Spleen (tissue), 13 donors: ENCODE measurements around the gene EDNRA. TPM values are rescaled to one million over a fixed set of nuclear protein-coding genes. Genes with fewer than 3 reads are reported as not detected.
"Not testable (repeated sequence)": the region's sequence is repeated elsewhere in the genome, so short reads cannot be mapped to it uniquely, and the experiment has no call there.

Experiments
- DNase-seq: peaks from one replicate; pipeline ENCODE4 v3.0.0-alpha.2; 2020
- H3K27ac ChIP-seq, 8 donors: fragments of 200-600 bp; sonication (generic) in 7 of 8; 1 replicate in 4 of 8; 2 replicates in 4 of 8; pipeline versions ENCODE4 v1.5.0 to v1.8.0; 2016 to 2021; ENCODE audit warnings: inconsistent platforms in 4 of 8, mild to moderate bottlenecking in 4 of 8, moderate library complexity in 1 of 8
- H3K27me3 ChIP-seq, 7 donors: fragments of 200-600 bp; sonication (generic) in 6 of 7; replicated peaks in 1 of 7; 1 replicate in 4 of 7; 2 replicates in 3 of 7; pipeline versions ENCODE4 v1.5.0 to v1.8.0; 2016 to 2021; ENCODE audit warnings: inconsistent platforms in 3 of 7, mild to moderate bottlenecking in 1 of 7
- H3K36me3 ChIP-seq, 6 donors: fragments of 200-600 bp; sonication (generic) in 5 of 6; 1 replicate in 4 of 6; 2 replicates in 2 of 6; pipeline versions ENCODE4 v1.5.0 to v1.8.0; 2016 to 2021; ENCODE audit warnings: inconsistent platforms in 2 of 6
- H3K4me1 ChIP-seq, 6 donors: fragments of 200-600 bp; sonication (generic) in 5 of 6; 1 replicate in 3 of 6; 2 replicates in 3 of 6; pipeline versions ENCODE4 v1.5.0 to v1.8.0; 2016 to 2021; ENCODE audit warnings: inconsistent platforms in 3 of 6
- H3K4me3 ChIP-seq, 8 donors: fragments of 200-600 bp; sonication (generic) in 7 of 8; 1 replicate in 4 of 8; 2 replicates in 4 of 8; pipeline versions ENCODE4 v1.5.0 to v1.8.0; 2016 to 2021; ENCODE audit warnings: inconsistent platforms in 4 of 8, mild to moderate bottlenecking in 4 of 8, moderate library complexity in 2 of 8
- H3K9me3 ChIP-seq, 8 donors: fragments of 200-600 bp; sonication (generic) in 7 of 8; 1 replicate in 4 of 8; 2 replicates in 4 of 8; pipeline versions ENCODE4 v1.5.0 to v1.8.0; 2016 to 2021; ENCODE audit warnings: inconsistent platforms in 4 of 8
- CTCF ChIP-seq, 11 experiments: fragments of 200-600 bp in 7 of 11; fragments of 450-650 bp in 4 of 11; sonication (generic) in 4 of 11; IDR thresholded peaks in 8 of 11; conservative IDR thresholded peaks in 3 of 11; 1 replicate in 7 of 11; 2 replicates in 4 of 11; pipeline versions ENCODE4 v1.4.0 to v1.8.0; 2016 to 2021; ENCODE audit warnings: antibody characterized with exemption in 11 of 11, inconsistent platforms in 4 of 11, mild to moderate bottlenecking in 1 of 11
- POLR2A ChIP-seq, 3 donors: fragments of 450-650 bp; IDR thresholded peaks; one replicate each; pipeline ENCODE4 v1.5.1; 2017; ENCODE audit warnings: antibody characterized with exemption in 3 of 3, mild to moderate bottlenecking in 1 of 3
- POLR2AphosphoS5 ChIP-seq, 3 donors: sonication (generic); formaldehyde crosslinking; IDR thresholded peaks; one replicate each; pipeline ENCODE4 v1.5.1; 2017; ENCODE audit warnings: antibody characterized with exemption in 3 of 3
- WGBS, 5 donors: extraction: QIAGEN DNeasy Blood & Tissue Kit in 3 of 5; methylation state at CpG; one replicate each; pipeline versions ENCODE4 v1.1.5 to v1.1.7; 2013 to 2018; 5-methylcytosine and 5-hydroxymethylcytosine counted together
- intact Hi-C: fragments of 100-400 bp; cut with DNase I; formaldehyde crosslinking; loops from one replicate; pipeline ENCODE4 v1.15.0; 2023; ENCODE audit warnings: low total_unique reads
- long read RNA-seq, 2 donors: transcript quantifications; one replicate each; lab custom pipeline, GENCODE V29; 2026
- polyA plus RNA-seq, 3 donors: library from polyadenylated mRNA; stranded (reverse); fragments of 200-250 nt; gene quantifications; one replicate each; pipeline ENCODE4 v1.2.1, GENCODE V29; 2013
- total RNA-seq, 7 donors: library from RNA; depleted of rRNA in 3 of 7; stranded (reverse); fragments of >200 nt in 3 of 7; fragmentation: NEBNext Ultra II Directional in 4 of 7; extraction: Animal tissue kit (Norgen Biotek cat#: 25700) in 4 of 7; gene quantifications; one replicate each; pipeline versions ENCODE4 v1.1.0 to v1.2.1, GENCODE V29; 2016 to 2021
- donor health status: healthy with polysubstance abuse.
- donor health status: DM: no; HTN: no; CAD: no; lungs with moderate emphysema.
- donor health status: DM: no; HTN: no; CAD: no.
- donor health status: Bipolar disorder and iron deficiency.
- donor health status: healthy.
- donor health status: DM: no; HTN: no; CAD: no.
- donor health status: DM: yes; HTN: yes; CAD: no.

Gene EDNRA
- total RNA-seq: 10 to 100 TPM in 5 of 7 donors, 1 to 10 TPM in 2; 6.2 to 21.4 (median 14.6) TPM
- 1 to 10 TPM; 1.0 to 1.9 (median 1.3) TPM for polyA plus RNA-seq
- long read RNA-seq, donor 1, full-length matches to known transcripts: 11 of 63 reads
- long read RNA-seq, donor 1, partial matches to known transcripts: 52 of 63 reads
- long read RNA-seq, donor 1, other reads (novel, unspliced or antisense): 0 of 63 reads
- long read RNA-seq, donor 2, full-length matches to known transcripts: 5 of 10 reads
- long read RNA-seq, donor 2, partial matches to known transcripts: 5 of 10 reads
- long read RNA-seq, donor 2, other reads (novel, unspliced or antisense): 0 of 10 reads

GRCh38 chr4:147480891-147481576 is at the start of gene EDNRA:
Gene EDNRA (plus strand): TSS chr4:147481097. CDS start chr4:147485682, 4,585 bp downstream.
- Histone ChIP-seq H3K9me3 (no peaks in the 10 kb centered on the region), H3K27ac (peak within 1 kb of the TSS in 7 of 8 donors; percentile 56 to 81 (median 70)), H3K4me3 (peak within 1 kb of the TSS; percentile 17 to 63 (median 29)), H3K4me1 (peaks cover 0 to 8% (median 0%) of the 10 kb centered on the region in 6 donors), H3K36me3 (no peaks in the 10 kb centered on the region), H3K27me3 (peaks cover 0 to 49% (median 9%) of the 10 kb centered on the region in 7 donors)
- 3 to 8% (median 5%) methylated on average over 24 to 68 of the region's 68 CpGs for WGBS, 5 donors
- intact Hi-C loops: no loop called here
- DNase-seq: no peak
- no peak for TF ChIP-seq CTCF (IDR thresholded peaks at IDR 0.05 in 8 of 11, conservative IDR thresholded peaks at IDR 0.05 in 3 of 11)
- peak in 2 of 3 donors; percentile 12 to 45 for TF ChIP-seq POLR2AphosphoS5 (IDR thresholded peaks at IDR 0.05)

GRCh38 chr4:147434370-147434769 is 46.5 kb upstream of the EDNRA start:
- peaks cover 0 to 34% (median 17%) of the 10 kb centered on the region in 8 donors for H3K9me3 ChIP-seq
- H3K27me3 ChIP-seq, intact Hi-C loops, H3K36me3 ChIP-seq, H3K27ac ChIP-seq, H3K4me3 ChIP-seq, H3K4me1 ChIP-seq, DNase-seq: not testable (repeated sequence)
- WGBS, 5 donors: 46 to 80% (median 64%) methylated on average over 1 of the region's 1 CpG

- intact Hi-C loops: no loop called here
- 85 to 89% (median 89%) methylated on average over 2 of the region's 2 CpGs for WGBS, 5 donors
- no peaks in the 10 kb centered on the region for H3K27me3 ChIP-seq
Measured at GRCh38 chr4:147440442-147440841, 40.5 kb upstream of the EDNRA start.

GRCh38 chr4:147447786-147448185 is 33.1 kb upstream of the EDNRA start:
- Histone ChIP-seq H3K4me3 (no peak overlapping the region), H3K27ac (no peak overlapping the region), H3K4me1 (no peaks in the 10 kb centered on the region), H3K27me3 (no peaks in the 10 kb centered on the region), H3K36me3 (no peaks in the 10 kb centered on the region), H3K9me3 (no peaks in the 10 kb centered on the region)
- no peak for DNase-seq
- 66 to 75% (median 67%) methylated on average over 2 of the region's 2 CpGs for WGBS, 5 donors
- TF ChIP-seq POLR2AphosphoS5 (IDR thresholded peaks at IDR 0.05): no peak
- no peak for TF ChIP-seq POLR2A (IDR thresholded peaks at IDR 0.05)
- no peak for TF ChIP-seq CTCF (IDR thresholded peaks at IDR 0.05 in 8 of 11, conservative IDR thresholded peaks at IDR 0.05 in 3 of 11)
- intact Hi-C loops: no loop called here

More at GRCh38 chr4:147440442-147440841, 40.5 kb upstream of the EDNRA start:
- DNase-seq: no peak
- Histone ChIP-seq H3K27ac (no peak overlapping the region), H3K4me3 (no peak overlapping the region), H3K36me3 (no peaks in the 10 kb centered on the region), H3K4me1 (no peaks in the 10 kb centered on the region), H3K9me3 (no peaks in the 10 kb centered on the region)
- no peak for TF ChIP-seq POLR2AphosphoS5 (IDR thresholded peaks at IDR 0.05)

GRCh38 chr4:147453561-147454141 is 27.2 kb upstream of the EDNRA start:
- intact Hi-C loops: no loop called here
- no peak for DNase-seq
- WGBS, 5 donors: 51 to 70% (median 66%) methylated on average over 2 of the region's 2 CpGs

More at GRCh38 chr4:147453561-147454141, 27.2 kb upstream of the EDNRA start:
- H3K9me3 ChIP-seq: no peaks in the 10 kb centered on the region
- H3K36me3 ChIP-seq: no peaks in the 10 kb centered on the region
- TF ChIP-seq POLR2AphosphoS5 (IDR thresholded peaks at IDR 0.05): no peak
- no peak for TF ChIP-seq CTCF (IDR thresholded peaks at IDR 0.05 in 8 of 11, conservative IDR thresholded peaks at IDR 0.05 in 3 of 11)
- TF ChIP-seq POLR2A (IDR thresholded peaks at IDR 0.05): no peak
- H3K4me3 ChIP-seq: no peak overlapping the region
- H3K4me1 ChIP-seq: no peaks in the 10 kb centered on the region
- H3K27ac ChIP-seq: no peak overlapping the region
- no peaks in the 10 kb centered on the region for H3K27me3 ChIP-seq
